IPS-20b (cell line): Measurements from ENCODE around the gene EPHB1.

ENCODE experiments used
- H3K27ac ChIP-seq: one replicate; pipeline ENCODE4 v1.5.1; 2013; ENCODE audit warnings: low read length
- H3K27me3 ChIP-seq: 2 replicates; pipeline ENCODE4 v1.6.1; 2013; ENCODE audit warnings: mild to moderate bottlenecking, low read length, inconsistent platforms; ENCODE audit not compliant: insufficient read depth
- H3K36me3 ChIP-seq: 2 replicates; pipeline ENCODE4 v1.6.1; 2013; ENCODE audit warnings: low read depth, mild to moderate bottlenecking, inconsistent platforms, low read length, moderate library complexity; ENCODE audit not compliant: insufficient read depth
- H3K4me1 ChIP-seq: 2 replicates; pipeline ENCODE4 v1.6.1; 2013; ENCODE audit warnings: mild to moderate bottlenecking, control low read depth, inconsistent platforms, low read length, moderate library complexity; ENCODE audit not compliant: insufficient read depth
- H3K4me3 ChIP-seq: 2 replicates; pipeline ENCODE4 v1.5.1; 2013; ENCODE audit warnings: mild to moderate bottlenecking, low read length, inconsistent platforms
- H3K9ac ChIP-seq: 2 replicates; pipeline ENCODE4 v1.6.1; 2013; ENCODE audit warnings: low read depth, mild to moderate bottlenecking, inconsistent platforms, low read length, moderate library complexity
- H3K9me3 ChIP-seq: 2 replicates; pipeline ENCODE4 v1.6.1; 2013; ENCODE audit warnings: mild to moderate bottlenecking, low read depth, low read length, inconsistent platforms; ENCODE audit not compliant: insufficient read depth

The EPHB1 gene

GRCh38 chr3:134854254-134854653, 59.2 kb downstream of the EPHB1 start:
- H3K36me3 ChIP-seq, result no peaks in the 10 kb centered on the region
- no peak overlapping the region for H3K4me3 ChIP-seq
- H3K9ac ChIP-seq, result no peak overlapping the region
- no peaks in the 10 kb centered on the region for H3K27me3 ChIP-seq
- no peak overlapping the region for H3K27ac ChIP-seq
- peaks cover 6% of the 10 kb centered on the region; the same call in 1 of the 2 replicates for H3K4me1 ChIP-seq
- H3K9me3 ChIP-seq, result no peaks in the 10 kb centered on the region

GRCh38 chr3:134857356-134857755, 62.3 kb downstream of the EPHB1 start:
- Histone ChIP-seq H3K36me3 (no peaks in the 10 kb centered on the region), H3K27me3 (no peaks in the 10 kb centered on the region), H3K9me3 (no peaks in the 10 kb centered on the region), H3K4me1 (no peaks in the 10 kb centered on the region), H3K4me3 (no peak overlapping the region), H3K27ac (no peak overlapping the region), H3K9ac (no peak overlapping the region)

GRCh38 chr3:134857776-134858362, 62.8 kb downstream of the EPHB1 start:
- no peaks in the 10 kb centered on the region for H3K4me1 ChIP-seq

GRCh38 chr3:134858441-134859035, 63.5 kb downstream of the EPHB1 start:
- no peak overlapping the region for H3K4me3 ChIP-seq
- H3K36me3 ChIP-seq, result no peaks in the 10 kb centered on the region
- H3K4me1 ChIP-seq, result no peaks in the 10 kb centered on the region; the same call in 1 of the 2 replicates
- no peaks in the 10 kb centered on the region for H3K27me3 ChIP-seq
- no peak overlapping the region for H3K27ac ChIP-seq
- no peaks in the 10 kb centered on the region for H3K9me3 ChIP-seq
- H3K9ac ChIP-seq, result no peak overlapping the region

More at GRCh38 chr3:134857776-134858362, 62.8 kb downstream of the EPHB1 start:
- no peak overlapping the region for H3K27ac ChIP-seq
- no peaks in the 10 kb centered on the region for H3K9me3 ChIP-seq
- H3K9ac ChIP-seq, result no peak overlapping the region
- no peaks in the 10 kb centered on the region for H3K27me3 ChIP-seq
- no peak overlapping the region for H3K4me3 ChIP-seq
- H3K36me3 ChIP-seq, result no peaks in the 10 kb centered on the region

GRCh38 chr3:134859341-134859740, 64.3 kb downstream of the EPHB1 start:
- H3K27ac ChIP-seq, result no peak overlapping the region
- H3K36me3 ChIP-seq, result no peaks in the 10 kb centered on the region
- no peaks in the 10 kb centered on the region; the same call in 1 of the 2 replicates for H3K4me1 ChIP-seq
- H3K9ac ChIP-seq, result no peak overlapping the region
- no peak overlapping the region for H3K4me3 ChIP-seq
- no peaks in the 10 kb centered on the region for H3K9me3 ChIP-seq
- no peaks in the 10 kb centered on the region for H3K27me3 ChIP-seq

- Histone ChIP-seq H3K4me3 (no peak overlapping the region), H3K27me3 (no peaks in the 10 kb centered on the region), H3K27ac (no peak overlapping the region), H3K36me3 (no peaks in the 10 kb centered on the region), H3K4me1 (no peaks in the 10 kb centered on the region; the same call in 1 of the 2 replicates), H3K9me3 (no peaks in the 10 kb centered on the region), H3K9ac (no peak overlapping the region)
Observed at GRCh38 chr3:134860141-134860540, 65.1 kb downstream of the EPHB1 start.

- no peaks in the 10 kb centered on the region; the same call in 1 of the 2 replicates for H3K4me1 ChIP-seq
- no peak overlapping the region for H3K27ac ChIP-seq
- no peaks in the 10 kb centered on the region for H3K9me3 ChIP-seq
- no peaks in the 10 kb centered on the region for H3K36me3 ChIP-seq
- H3K27me3 ChIP-seq, result no peaks in the 10 kb centered on the region
- H3K9ac ChIP-seq, result no peak overlapping the region
- no peak overlapping the region for H3K4me3 ChIP-seq
Observed at GRCh38 chr3:134863915-134864314, 68.9 kb downstream of the EPHB1 start.

- Histone ChIP-seq H3K27ac (no peak overlapping the region), H3K4me1 (no peaks in the 10 kb centered on the region; the same call in 1 of the 2 replicates), H3K4me3 (no peak overlapping the region), H3K36me3 (no peaks in the 10 kb centered on the region), H3K27me3 (no peaks in the 10 kb centered on the region), H3K9ac (no peak overlapping the region), H3K9me3 (no peaks in the 10 kb centered on the region)
Observed at GRCh38 chr3:134864636-134865035, 69.6 kb downstream of the EPHB1 start.

- Histone ChIP-seq H3K4me1 (no peaks in the 10 kb centered on the region; the same call in 1 of the 2 replicates), H3K36me3 (no peaks in the 10 kb centered on the region), H3K4me3 (no peak overlapping the region), H3K9ac (no peak overlapping the region), H3K27me3 (no peaks in the 10 kb centered on the region), H3K9me3 (no peaks in the 10 kb centered on the region), H3K27ac (no peak overlapping the region)
Observed at GRCh38 chr3:134867277-134867676, 72.2 kb downstream of the EPHB1 start.

- Histone ChIP-seq H3K27ac (no peak overlapping the region), H3K9me3 (no peaks in the 10 kb centered on the region), H3K4me1 (no peaks in the 10 kb centered on the region), H3K27me3 (no peaks in the 10 kb centered on the region), H3K9ac (no peak overlapping the region), H3K4me3 (no peak overlapping the region), H3K36me3 (no peaks in the 10 kb centered on the region)
Observed at GRCh38 chr3:134869153-134869726, 74.2 kb downstream of the EPHB1 start.

- Histone ChIP-seq H3K9me3 (no peaks in the 10 kb centered on the region), H3K36me3 (no peaks in the 10 kb centered on the region), H3K27me3 (no peaks in the 10 kb centered on the region), H3K4me1 (no peaks in the 10 kb centered on the region), H3K9ac (no peak overlapping the region), H3K4me3 (no peak overlapping the region), H3K27ac (no peak overlapping the region)
Observed at GRCh38 chr3:134871818-134872217, 76.8 kb downstream of the EPHB1 start.
